ENCODE results near the gene HLA-DRA. TPM values are rescaled to one million over a fixed set of nuclear protein-coding genes. Genes with fewer than 3 reads are reported as not detected.

Gene HLA-DRA
- total and polyA plus RNA-seq, 2 experiments from 2014 or later: 0.64 to 1.3 TPM

DNA sequence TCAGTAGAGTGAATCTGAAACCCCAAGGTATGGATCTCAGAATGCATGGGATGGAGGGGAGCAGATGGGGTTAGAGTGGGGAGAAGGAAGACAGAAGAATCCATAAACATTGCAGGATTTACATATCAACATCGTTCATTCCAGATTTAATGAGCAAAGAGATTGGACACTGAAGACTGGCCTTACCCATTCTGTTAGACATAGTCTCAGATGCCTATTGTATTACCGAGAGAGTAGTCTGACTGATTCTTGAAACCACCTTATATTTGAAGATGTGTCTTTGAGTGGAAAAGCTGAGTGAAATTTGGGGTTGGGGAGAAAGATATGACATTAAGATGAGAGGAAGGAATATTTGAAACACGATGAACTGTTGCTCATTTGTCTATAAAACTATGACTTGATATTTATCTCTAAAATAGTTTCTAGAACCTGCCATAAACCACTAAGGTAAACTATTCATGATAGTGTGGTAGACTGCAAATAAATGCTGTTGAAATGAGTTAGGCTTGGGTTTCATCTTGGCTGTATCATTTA is 5.7 kb downstream of the HLA-DRA start:
- no peaks in the 10 kb centered on the region for H3K9me2 ChIP-seq (replicated peaks; ENCODE audit: insufficient read depth)
- H3K9me3 ChIP-seq (ENCODE audit: low read depth): no peaks in the 10 kb centered on the region
- TF ChIP-seq EZH2 (IDR thresholded peaks at IDR 0.05; ENCODE audit: borderline replicate concordance) (no peak), EZH2phosphoT487 (IDR thresholded peaks at IDR 0.05; ENCODE audit: low read depth, severe bottlenecking, unreplicated experiment) (no peak)
- TF ChIP-seq, protein P1, sequence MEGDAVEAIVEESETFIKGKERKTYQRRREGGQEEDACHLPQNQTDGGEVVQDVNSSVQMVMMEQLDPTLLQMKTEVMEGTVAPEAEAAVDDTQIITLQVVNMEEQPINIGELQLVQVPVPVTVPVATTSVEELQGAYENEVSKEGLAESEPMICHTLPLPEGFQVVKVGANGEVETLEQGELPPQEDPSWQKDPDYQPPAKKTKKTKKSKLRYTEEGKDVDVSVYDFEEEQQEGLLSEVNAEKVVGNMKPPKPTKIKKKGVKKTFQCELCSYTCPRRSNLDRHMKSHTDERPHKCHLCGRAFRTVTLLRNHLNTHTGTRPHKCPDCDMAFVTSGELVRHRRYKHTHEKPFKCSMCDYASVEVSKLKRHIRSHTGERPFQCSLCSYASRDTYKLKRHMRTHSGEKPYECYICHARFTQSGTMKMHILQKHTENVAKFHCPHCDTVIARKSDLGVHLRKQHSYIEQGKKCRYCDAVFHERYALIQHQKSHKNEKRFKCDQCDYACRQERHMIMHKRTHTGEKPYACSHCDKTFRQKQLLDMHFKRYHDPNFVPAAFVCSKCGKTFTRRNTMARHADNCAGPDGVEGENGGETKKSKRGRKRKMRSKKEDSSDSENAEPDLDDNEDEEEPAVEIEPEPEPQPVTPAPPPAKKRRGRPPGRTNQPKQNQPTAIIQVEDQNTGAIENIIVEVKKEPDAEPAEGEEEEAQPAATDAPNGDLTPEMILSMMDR (IDR thresholded peaks at IDR 0.05; ENCODE audit: poor library complexity): no peak
- no peaks in the 10 kb centered on the region for H3K36me3 ChIP-seq (replicated peaks; ENCODE audit: insufficient read depth, low read depth)
- H3K4me1 ChIP-seq (ENCODE audit: insufficient read depth): no peaks in the 10 kb centered on the region
- no peak overlapping the region for H3K4me3 ChIP-seq
- H3K4me2 ChIP-seq: no peak overlapping the region
- H2AFZ ChIP-seq: no peak overlapping the region
- no peak overlapping the region for H3K27ac ChIP-seq
- no peak for DNase-seq (ENCODE audit: low spot score)
- H3K27me3 ChIP-seq: no peaks in the 10 kb centered on the region
- H3K79me2 ChIP-seq: no peaks in the 10 kb centered on the region
- no peaks in the 10 kb centered on the region for H4K20me1 ChIP-seq (ENCODE audit: insufficient read depth, poor library complexity, severe bottlenecking)
- WGBS (ENCODE audit: low lambda C conversion rate, missing lambda C conversion rate): 80% methylated on average over 3 of the region's 3 CpGs

DNA sequence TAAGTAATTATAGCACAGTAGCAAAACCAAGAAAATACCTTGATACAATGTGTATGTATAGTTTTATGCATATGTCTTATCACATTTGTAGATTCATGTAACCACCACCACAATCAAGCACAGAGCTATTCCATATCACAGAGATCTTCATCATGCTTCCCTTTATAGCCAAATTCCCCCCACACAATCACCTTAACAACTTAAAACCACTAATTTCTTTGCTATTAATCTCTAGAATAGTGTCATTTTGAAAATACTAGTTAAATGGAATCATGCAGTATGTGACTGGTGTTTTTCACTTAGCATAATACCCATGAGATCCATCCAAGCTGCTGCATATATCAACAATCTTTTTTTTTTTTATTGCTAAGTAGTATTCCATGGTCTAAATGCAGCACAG is 8.2 kb downstream of the HLA-DRA start:
- Histone ChIP-seq H3K36me3 (replicated peaks; ENCODE audit: insufficient read depth, low read depth) (no peaks in the 10 kb centered on the region), H3K79me2 (no peaks in the 10 kb centered on the region)
- no peak for TF ChIP-seq EZH2phosphoT487 (IDR thresholded peaks at IDR 0.05; ENCODE audit: low read depth, severe bottlenecking, unreplicated experiment)
- TF ChIP-seq EZH2 (IDR thresholded peaks at IDR 0.05; ENCODE audit: borderline replicate concordance): no peak
- TF ChIP-seq, protein P1 (IDR thresholded peaks at IDR 0.05; ENCODE audit: poor library complexity): no peak

DNA sequence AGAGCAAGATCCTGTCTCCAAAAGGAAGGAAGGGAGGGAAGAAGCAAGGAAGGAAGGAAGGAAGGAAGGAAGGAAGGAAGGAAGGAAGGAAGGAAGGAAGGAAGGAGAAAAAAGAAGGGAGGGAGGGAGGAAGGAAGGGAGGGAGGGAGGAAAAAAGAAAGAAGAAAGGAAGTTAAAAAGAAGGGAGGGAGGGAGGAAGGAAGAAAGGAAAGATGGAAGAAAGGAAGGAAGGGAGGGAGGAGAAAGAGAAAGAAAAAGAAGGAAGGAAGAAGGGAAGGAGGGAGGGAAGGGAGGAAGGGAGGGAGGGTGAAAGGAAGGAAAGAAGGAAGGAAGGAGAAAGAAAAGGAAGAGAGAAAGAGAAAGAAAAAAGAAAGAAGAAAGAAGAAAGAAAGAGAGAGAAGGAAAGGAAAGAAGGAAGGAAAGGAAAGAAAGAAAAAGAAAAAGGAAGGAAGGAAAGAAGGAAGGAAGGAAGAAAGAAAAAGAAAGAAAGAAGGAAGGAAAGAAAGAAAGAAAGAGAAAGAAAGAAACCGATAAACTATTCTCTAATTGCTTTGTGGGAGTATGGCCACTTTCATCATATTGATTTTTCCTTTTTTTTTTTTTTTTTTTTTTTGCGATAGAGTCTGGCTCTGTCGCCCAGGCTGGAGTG is 9.5 kb downstream of the HLA-DRA start:
- no peaks in the 10 kb centered on the region for H3K27me3 ChIP-seq
- TF ChIP-seq, protein P1 (IDR thresholded peaks at IDR 0.05; ENCODE audit: poor library complexity): no peak
- TF ChIP-seq EZH2 (IDR thresholded peaks at IDR 0.05; ENCODE audit: borderline replicate concordance): no peak
- no peaks in the 10 kb centered on the region for H4K20me1 ChIP-seq (ENCODE audit: insufficient read depth, poor library complexity, severe bottlenecking)
- no peaks in the 10 kb centered on the region for H3K36me3 ChIP-seq (replicated peaks; ENCODE audit: insufficient read depth, low read depth)
- no peak overlapping the region for H3K4me2 ChIP-seq
- WGBS (ENCODE audit: low lambda C conversion rate, missing lambda C conversion rate): 97% methylated on average over 3 of the region's 3 CpGs
- H3K79me2 ChIP-seq: no peaks in the 10 kb centered on the region
- no peak for DNase-seq (ENCODE audit: low spot score)
- H3K27ac ChIP-seq: no peak overlapping the region
- no peak overlapping the region for H3K4me3 ChIP-seq
- no peak overlapping the region for H2AFZ ChIP-seq
- no peaks in the 10 kb centered on the region for H3K4me1 ChIP-seq (ENCODE audit: insufficient read depth)
- H3K9me3 ChIP-seq (ENCODE audit: low read depth): no peaks in the 10 kb centered on the region
- H3K9me2 ChIP-seq (replicated peaks; ENCODE audit: insufficient read depth): no peaks in the 10 kb centered on the region

More for the DNA sequence above, 8.2 kb downstream of the HLA-DRA start:
- Histone ChIP-seq H3K27me3 (no peaks in the 10 kb centered on the region), H3K4me1 (ENCODE audit: insufficient read depth) (no peaks in the 10 kb centered on the region), H2AFZ (no peak overlapping the region), H3K4me2 (no peak overlapping the region), H3K4me3 (no peak overlapping the region), H3K9me3 (ENCODE audit: low read depth) (no peaks in the 10 kb centered on the region), H3K9me2 (replicated peaks; ENCODE audit: insufficient read depth) (no peaks in the 10 kb centered on the region), H3K27ac (no peak overlapping the region), H4K20me1 (ENCODE audit: insufficient read depth, poor library complexity, severe bottlenecking) (no peaks in the 10 kb centered on the region)
- no peak for DNase-seq (ENCODE audit: low spot score)

All from hepatocyte (in vitro differentiated cells).